ENCODE results near the gene CALU.

GRCh38 chr7:128740996-128741395, 1.8 kb downstream of the CALU start:
- TF ChIP-seq EZH2 (IDR thresholded peaks at IDR 0.05; ENCODE audit: borderline replicate concordance, low read depth, low read length, severe bottlenecking) (no peak), CTCF (IDR thresholded peaks at IDR 0.05; ENCODE audit: borderline replicate concordance, extremely low read depth, low read length, poor library complexity, severe bottlenecking) (no peak)
